Panc1 (cell line): ENCODE measurements around the gene SLC9A9. TPM values are rescaled to one million over a fixed set of nuclear protein-coding genes. Genes with fewer than 3 reads are reported as not detected.

Experiments
- ATAC-seq: fragments of 200-7000 bp; cut with Tn5 transposase; 2 replicates; pipeline ENCODE4 v1.9.1; 2020; ENCODE audit warnings: mild to moderate bottlenecking, moderate library complexity
- BruUV-seq: library from RNA; stranded (reverse); fragments of 400-500 nt; replicated peaks from 2 replicates; lab custom pipeline; 2021; lab: Mats Ljungman, UMichigan
- CTCF ChIA-PET: fragments of 300-600 bp; sonication (Branson Sonifier 250); formaldehyde crosslinking; loops from one replicate; lab custom pipeline; 2022; ENCODE audit warnings: antibody characterized with exemption; lab: Charles Lee
- POLR2A ChIA-PET: fragments of 300-600 bp; sonication (Branson Sonifier 250); formaldehyde crosslinking; loops from one replicate; lab custom pipeline; 2022; ENCODE audit warnings: antibody characterized with exemption; lab: Charles Lee
- DNase-seq: peaks from one replicate; pipeline ENCODE4 v3.0.0-alpha.2; 2010; ENCODE audit warnings: low read depth, low spot score
- H3K27ac ChIP-seq: 2 replicates; pipeline ENCODE4 v1.5.1; 2011; ENCODE audit warnings: mild to moderate bottlenecking, low read length, inconsistent platforms
- H3K27me3 ChIP-seq: fragments of 200-500 bp; sonication (Bioruptor generic); 2 replicates; pipeline ENCODE4 v1.6.0; 2014; ENCODE audit warnings: low read length, inconsistent platforms; ENCODE audit not compliant: control insufficient read depth, insufficient read depth
- H3K36me3 ChIP-seq: fragments of 200-500 bp; sonication (Bioruptor generic); 2 replicates; pipeline ENCODE4 v1.5.1; 2014; ENCODE audit warnings: inconsistent platforms, mild to moderate bottlenecking, low read length, moderate library complexity; ENCODE audit not compliant: control insufficient read depth, insufficient read depth
- H3K4me1 ChIP-seq: 2 replicates; pipeline ENCODE4 v1.5.1; 2011; ENCODE audit warnings: inconsistent platforms, mild to moderate bottlenecking, low read length, moderate library complexity; ENCODE audit not compliant: control insufficient read depth, insufficient read depth
- H3K4me3 ChIP-seq, 2 experiments: 2 replicates each; pipeline ENCODE4 v1.5.1; 2011 to 2012; ENCODE audit warnings: low read depth in 2 of 2, low read length in 2 of 2, mild to moderate bottlenecking in 2 of 2, inconsistent platforms in 1 of 2, moderate library complexity in 1 of 2
- H3K9me3 ChIP-seq: fragments of 200-500 bp; sonication (Bioruptor generic); 2 replicates; pipeline ENCODE4 v1.5.1; 2014; ENCODE audit warnings: low read depth, mild to moderate bottlenecking, inconsistent platforms, low read length, moderate library complexity; ENCODE audit not compliant: control insufficient read depth, insufficient read depth
- POLR2AphosphoS5 ChIP-seq: IDR thresholded peaks from 2 replicates; pipeline ENCODE4 v1.6.1; 2012; ENCODE audit warnings: mild to moderate bottlenecking, low read depth, low read length, moderate library complexity
- SIN3A ChIP-seq: IDR thresholded peaks from 2 replicates; pipeline ENCODE4 v1.6.1; 2012; ENCODE audit warnings: low read depth, mild to moderate bottlenecking, low read length, moderate library complexity, borderline replicate concordance; ENCODE audit not compliant: insufficient read depth
- TCF7L2 ChIP-seq: IDR thresholded peaks from 2 replicates; pipeline ENCODE4 v1.6.1; 2011; ENCODE audit warnings: mild to moderate bottlenecking, low read depth, low read length, inconsistent platforms
- in situ Hi-C: cut with HindIII; loops from 2 replicates; pipeline ENCODE4 v1.10.0; 2016; ENCODE audit warnings: low sequenced_read_pairs, low pct_unique_long_range_greater_than_20kb
- intact Hi-C: fragments of 100-400 bp; cut with micrococcal nuclease; formaldehyde crosslinking; loops from one replicate; pipeline ENCODE4 v1.10.0; 2022; ENCODE audit not compliant: unreplicated experiment
- total RNA-seq: library from RNA; stranded (reverse); gene quantifications from one replicate; pipeline ENCODE4 v1.2.1, GENCODE V29; 2021; ENCODE audit not compliant: unreplicated experiment
- TF ChIP-seq, protein P1 (sequence below): fragments of 450-650 bp; IDR thresholded peaks from 2 replicates; pipeline ENCODE4 v1.5.1; 2017; ENCODE audit warnings: mild to moderate bottlenecking
- TF ChIP-seq, protein P2 (sequence below), 2 experiments: IDR thresholded peaks; 2 replicates each; pipeline ENCODE4 v1.6.1; 2011 to 2012; ENCODE audit warnings: low read depth in 2 of 2, control low read depth in 1 of 2, low read length in 1 of 2, mild to moderate bottlenecking in 1 of 2, moderate library complexity in 1 of 2; ENCODE audit not compliant: insufficient read depth in 1 of 2

Gene SLC9A9
- total RNA-seq, 1 experiment from 2014 or later, result not detected

- ChIA-PET CTCF (no interaction called here), POLR2A (no interaction called here)
Observed at GRCh38 chr3:143333367-143333766, 514.9 kb downstream of the SLC9A9 start.

GRCh38 chr3:143332026-143332425 lies 516.2 kb downstream of the SLC9A9 start:
- POLR2A ChIA-PET, result no interaction called here
- Histone ChIP-seq H3K9me3 (no peaks in the 10 kb centered on the region), H3K27ac (no peak overlapping the region), H3K4me3 (no peak overlapping the region), H3K36me3 (no peaks in the 10 kb centered on the region), H3K4me1 (no peaks in the 10 kb centered on the region), H3K27me3 (peaks cover 4% of the 10 kb centered on the region)
- in situ Hi-C loops (no loop called here), intact Hi-C loops (no loop called here)
- DNase-seq (no peak), ATAC-seq (no peak)
- TF ChIP-seq POLR2AphosphoS5 (no peak), TCF7L2 (no peak), SIN3A (no peak)
- TF ChIP-seq, protein P1, sequence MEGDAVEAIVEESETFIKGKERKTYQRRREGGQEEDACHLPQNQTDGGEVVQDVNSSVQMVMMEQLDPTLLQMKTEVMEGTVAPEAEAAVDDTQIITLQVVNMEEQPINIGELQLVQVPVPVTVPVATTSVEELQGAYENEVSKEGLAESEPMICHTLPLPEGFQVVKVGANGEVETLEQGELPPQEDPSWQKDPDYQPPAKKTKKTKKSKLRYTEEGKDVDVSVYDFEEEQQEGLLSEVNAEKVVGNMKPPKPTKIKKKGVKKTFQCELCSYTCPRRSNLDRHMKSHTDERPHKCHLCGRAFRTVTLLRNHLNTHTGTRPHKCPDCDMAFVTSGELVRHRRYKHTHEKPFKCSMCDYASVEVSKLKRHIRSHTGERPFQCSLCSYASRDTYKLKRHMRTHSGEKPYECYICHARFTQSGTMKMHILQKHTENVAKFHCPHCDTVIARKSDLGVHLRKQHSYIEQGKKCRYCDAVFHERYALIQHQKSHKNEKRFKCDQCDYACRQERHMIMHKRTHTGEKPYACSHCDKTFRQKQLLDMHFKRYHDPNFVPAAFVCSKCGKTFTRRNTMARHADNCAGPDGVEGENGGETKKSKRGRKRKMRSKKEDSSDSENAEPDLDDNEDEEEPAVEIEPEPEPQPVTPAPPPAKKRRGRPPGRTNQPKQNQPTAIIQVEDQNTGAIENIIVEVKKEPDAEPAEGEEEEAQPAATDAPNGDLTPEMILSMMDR, result no peak
- TF ChIP-seq, protein P2, sequence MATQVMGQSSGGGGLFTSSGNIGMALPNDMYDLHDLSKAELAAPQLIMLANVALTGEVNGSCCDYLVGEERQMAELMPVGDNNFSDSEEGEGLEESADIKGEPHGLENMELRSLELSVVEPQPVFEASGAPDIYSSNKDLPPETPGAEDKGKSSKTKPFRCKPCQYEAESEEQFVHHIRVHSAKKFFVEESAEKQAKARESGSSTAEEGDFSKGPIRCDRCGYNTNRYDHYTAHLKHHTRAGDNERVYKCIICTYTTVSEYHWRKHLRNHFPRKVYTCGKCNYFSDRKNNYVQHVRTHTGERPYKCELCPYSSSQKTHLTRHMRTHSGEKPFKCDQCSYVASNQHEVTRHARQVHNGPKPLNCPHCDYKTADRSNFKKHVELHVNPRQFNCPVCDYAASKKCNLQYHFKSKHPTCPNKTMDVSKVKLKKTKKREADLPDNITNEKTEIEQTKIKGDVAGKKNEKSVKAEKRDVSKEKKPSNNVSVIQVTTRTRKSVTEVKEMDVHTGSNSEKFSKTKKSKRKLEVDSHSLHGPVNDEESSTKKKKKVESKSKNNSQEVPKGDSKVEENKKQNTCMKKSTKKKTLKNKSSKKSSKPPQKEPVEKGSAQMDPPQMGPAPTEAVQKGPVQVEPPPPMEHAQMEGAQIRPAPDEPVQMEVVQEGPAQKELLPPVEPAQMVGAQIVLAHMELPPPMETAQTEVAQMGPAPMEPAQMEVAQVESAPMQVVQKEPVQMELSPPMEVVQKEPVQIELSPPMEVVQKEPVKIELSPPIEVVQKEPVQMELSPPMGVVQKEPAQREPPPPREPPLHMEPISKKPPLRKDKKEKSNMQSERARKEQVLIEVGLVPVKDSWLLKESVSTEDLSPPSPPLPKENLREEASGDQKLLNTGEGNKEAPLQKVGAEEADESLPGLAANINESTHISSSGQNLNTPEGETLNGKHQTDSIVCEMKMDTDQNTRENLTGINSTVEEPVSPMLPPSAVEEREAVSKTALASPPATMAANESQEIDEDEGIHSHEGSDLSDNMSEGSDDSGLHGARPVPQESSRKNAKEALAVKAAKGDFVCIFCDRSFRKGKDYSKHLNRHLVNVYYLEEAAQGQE (IDR thresholded peaks at IDR 0.05; ENCODE audit: insufficient read depth in 1 of 2, low read depth in 2 of 2, low read length in 1 of 2), result no peak
- CTCF ChIA-PET, result no interaction called here
- no TSS peak for BruUV-seq

More at GRCh38 chr3:143333367-143333766, 514.9 kb downstream of the SLC9A9 start:
- Histone ChIP-seq H3K4me3 (no peak overlapping the region), H3K36me3 (no peaks in the 10 kb centered on the region), H3K4me1 (no peaks in the 10 kb centered on the region), H3K27ac (no peak overlapping the region), H3K9me3 (no peaks in the 10 kb centered on the region), H3K27me3 (peaks cover 2% of the 10 kb centered on the region)
- no peak for DNase-seq
- ATAC-seq, result no peak
- intact Hi-C loops (no loop called here), in situ Hi-C loops (no loop called here)
- TF ChIP-seq, protein P2 (IDR thresholded peaks at IDR 0.05; ENCODE audit: insufficient read depth in 1 of 2, low read depth in 2 of 2, low read length in 1 of 2), result no peak
- TF ChIP-seq, protein P1, result no peak
- TF ChIP-seq POLR2AphosphoS5, result no peak
- TF ChIP-seq TCF7L2, result no peak
- TF ChIP-seq SIN3A, result no peak
- BruUV-seq, result no TSS peak
